ENCODE data around the gene NAB1. TPM values are rescaled to one million over a fixed set of nuclear protein-coding genes. Genes with fewer than 3 reads are reported as not detected.

The NAB1 gene
- total and polyA plus RNA-seq, 4 donors = 5.8 to 31.0 (median 18.7) TPM

- H3K36me3 ChIP-seq (ENCODE audit: control insufficient read depth in 4 of 4, insufficient read depth in 3 of 4, low read depth in 1 of 4, low read length in 3 of 4) = peaks cover 0 to 2% (median 0%) of the 10 kb centered on the region in 4 donors
- H3K4me1 ChIP-seq (ENCODE audit: control insufficient read depth in 4 of 4, insufficient read depth in 4 of 4, low read length in 3 of 4) = no peaks in the 10 kb centered on the region
- WGBS = 82% methylated on average over 4 of the region's 4 CpGs
- DNase-seq (ENCODE audit: low spot score) = no peak
- H3K4me3 ChIP-seq (ENCODE audit: low read depth in 1 of 3, low read length in 3 of 3) = no peak overlapping the region
- H3K27me3 ChIP-seq (ENCODE audit: control insufficient read depth in 4 of 4, insufficient read depth in 4 of 4, low read length in 3 of 4) = no peaks in the 10 kb centered on the region
- TF ChIP-seq HNF4G (IDR thresholded peaks at IDR 0.05) (no peak), YY1 (IDR thresholded peaks at IDR 0.05) (no peak)
- no peak overlapping the region for H3K9ac ChIP-seq (ENCODE audit: low read depth in 1 of 2, low read length in 2 of 2)
- no peaks in the 10 kb centered on the region for H3K9me3 ChIP-seq (ENCODE audit: control insufficient read depth in 4 of 4, low read length in 3 of 4)
- no peak overlapping the region for H3K27ac ChIP-seq (ENCODE audit: low read depth in 1 of 2, low read length in 2 of 2)
Measured at GRCh38 chr2:190697421-190697820, 48.5 kb downstream of the NAB1 start.

GRCh38 chr2:190698895-190699294, 50.0 kb downstream of the NAB1 start:
- no peak for TF ChIP-seq EGR1 (IDR thresholded peaks at IDR 0.05; ENCODE audit: low read depth in 2 of 2)
- no peak for TF ChIP-seq RXRA (IDR thresholded peaks at IDR 0.05)
- no peak for TF ChIP-seq CTCF (IDR thresholded peaks at IDR 0.05; ENCODE audit: low read depth, low read length, missing input control)
- peak in 1 of 2 donors; percentile 7 for TF ChIP-seq RAD21 (IDR thresholded peaks at IDR 0.05)
- no peak for TF ChIP-seq HNF4G (IDR thresholded peaks at IDR 0.05)
- WGBS = 68% methylated on average over 5 of the region's 5 CpGs

GRCh38 chr2:190701586-190701985, 52.7 kb downstream of the NAB1 start:
- Histone ChIP-seq H3K27ac (ENCODE audit: low read depth in 1 of 2, low read length in 2 of 2) (no peak overlapping the region), H3K9me3 (ENCODE audit: control insufficient read depth in 4 of 4, low read length in 3 of 4) (no peaks in the 10 kb centered on the region), H3K36me3 (ENCODE audit: control insufficient read depth in 4 of 4, insufficient read depth in 3 of 4, low read depth in 1 of 4, low read length in 3 of 4) (no peaks in the 10 kb centered on the region), H3K4me3 (ENCODE audit: low read depth in 1 of 3, low read length in 3 of 3) (no peak overlapping the region), H3K9ac (ENCODE audit: low read depth in 1 of 2, low read length in 2 of 2) (no peak overlapping the region), H3K27me3 (ENCODE audit: control insufficient read depth in 4 of 4, insufficient read depth in 4 of 4, low read length in 3 of 4) (no peaks in the 10 kb centered on the region), H3K4me1 (ENCODE audit: control insufficient read depth in 4 of 4, insufficient read depth in 4 of 4, low read length in 3 of 4) (no peaks in the 10 kb centered on the region)
- 65% methylated on average over 7 of the region's 7 CpGs for whole genome bisulfite sequencing
- DNase-seq (ENCODE audit: low spot score) = no peak
- TF ChIP-seq GABPA (IDR thresholded peaks at IDR 0.05 in 1 of 2, conservative IDR thresholded peaks at IDR 0.05 in 1 of 2) (no peak), ATF3 (IDR thresholded peaks at IDR 0.05) (no peak), NR2F2 (IDR thresholded peaks at IDR 0.05) (no peak), REST (IDR thresholded peaks at IDR 0.05) (no peak), MAX (IDR thresholded peaks at IDR 0.05) (no peak), FOXA2 (IDR thresholded peaks at IDR 0.05) (no peak), FOXA1 (IDR thresholded peaks at IDR 0.05) (no peak), RXRA (IDR thresholded peaks at IDR 0.05) (no peak)

More at GRCh38 chr2:190698895-190699294, 50.0 kb downstream of the NAB1 start:
- no peak for DNase-seq (ENCODE audit: low spot score)
- Histone ChIP-seq H3K4me3 (ENCODE audit: low read depth in 1 of 3, low read length in 3 of 3) (no peak overlapping the region), H3K27ac (ENCODE audit: low read depth in 1 of 2, low read length in 2 of 2) (no peak overlapping the region), H3K9me3 (ENCODE audit: control insufficient read depth in 4 of 4, low read length in 3 of 4) (no peaks in the 10 kb centered on the region), H3K36me3 (ENCODE audit: control insufficient read depth in 4 of 4, insufficient read depth in 3 of 4, low read depth in 1 of 4, low read length in 3 of 4) (no peaks in the 10 kb centered on the region), H3K4me1 (ENCODE audit: control insufficient read depth in 4 of 4, insufficient read depth in 4 of 4, low read length in 3 of 4) (no peaks in the 10 kb centered on the region), H3K27me3 (ENCODE audit: control insufficient read depth in 4 of 4, insufficient read depth in 4 of 4, low read length in 3 of 4) (no peaks in the 10 kb centered on the region), H3K9ac (ENCODE audit: low read depth in 1 of 2, low read length in 2 of 2) (no peak overlapping the region)

Data from liver (tissue), 9 donors.